Fibroblast of lung (primary cell): Measurements from ENCODE around the gene RPP30. TPM values are rescaled to one million over a fixed set of nuclear protein-coding genes. Genes with fewer than 3 reads are reported as not detected.
"Not testable (repeated sequence)": the region's sequence is repeated elsewhere in the genome, so short reads cannot be mapped to it uniquely, and the experiment has no call there.

Source experiments
- DNase-seq, 2 donors: peaks; one replicate each; pipeline versions ENCODE4 v3.0.0 to v3.0.0-alpha.2; 2010; ENCODE audit warnings: low read depth in 2 of 2
- H2AFZ ChIP-seq: 2 replicates; pipeline ENCODE4 v1.5.1; 2012; ENCODE audit warnings: low read length, control low read depth, inconsistent platforms
- H3K27ac ChIP-seq: 2 replicates; pipeline ENCODE4 v1.5.1; 2011; ENCODE audit warnings: low read length, control low read depth; ENCODE audit not compliant: insufficient read depth
- H3K27me3 ChIP-seq: 2 replicates; pipeline ENCODE4 v1.5.1; 2011; ENCODE audit warnings: mild to moderate bottlenecking, low read length; ENCODE audit not compliant: control insufficient read depth, insufficient read depth
- H3K36me3 ChIP-seq: 2 replicates; pipeline ENCODE4 v1.5.1; 2011; ENCODE audit warnings: low read length; ENCODE audit not compliant: control insufficient read depth, insufficient read depth
- H3K4me1 ChIP-seq: 2 replicates; pipeline ENCODE4 v1.5.1; 2011; ENCODE audit warnings: low read length; ENCODE audit not compliant: control insufficient read depth, insufficient read depth; ENCODE audit errors: extremely low read depth
- H3K4me2 ChIP-seq: 2 replicates; pipeline ENCODE4 v1.5.1; 2011; ENCODE audit warnings: low read length, control low read depth; ENCODE audit not compliant: insufficient read depth; ENCODE audit errors: extremely low read depth
- H3K4me3 ChIP-seq, 4 experiments: fragments of 200-600 bp in 1 of 4; sonication (generic) in 1 of 4; replicated peaks in 1 of 4; 2 replicates each; pipeline ENCODE4 v1.5.1; 2011 to 2016; ENCODE audit warnings: low read length in 4 of 4, low read depth in 3 of 4, mild to moderate bottlenecking in 3 of 4, control low read depth in 2 of 4, inconsistent platforms in 1 of 4, mixed read lengths in 1 of 4; ENCODE audit not compliant: insufficient read depth in 1 of 4; ENCODE audit errors: control extremely low read depth in 1 of 4
- H3K79me2 ChIP-seq: 2 replicates; pipeline ENCODE4 v1.5.1; 2012; ENCODE audit warnings: mild to moderate bottlenecking, low read length, inconsistent platforms; ENCODE audit not compliant: control insufficient read depth, insufficient read depth
- H3K9ac ChIP-seq: 2 replicates; pipeline ENCODE4 v1.5.1; 2011; ENCODE audit warnings: mild to moderate bottlenecking, low read length, control low read depth; ENCODE audit not compliant: insufficient read depth
- H3K9me3 ChIP-seq: 2 replicates; pipeline ENCODE4 v1.5.1; 2012; ENCODE audit warnings: low read depth, low read length; ENCODE audit not compliant: control insufficient read depth, insufficient read depth
- H4K20me1 ChIP-seq: 2 replicates; pipeline ENCODE4 v1.5.1; 2011; ENCODE audit warnings: low read length; ENCODE audit not compliant: control insufficient read depth, insufficient read depth; ENCODE audit errors: extremely low read depth
- EZH2 ChIP-seq: IDR thresholded peaks from 2 replicates; pipeline ENCODE4 v1.5.1; 2012; ENCODE audit warnings: low read length, control low read depth, mild to moderate bottlenecking; ENCODE audit errors: missing control alignments
- polyA plus RNA-seq, 2 donors: library from polyadenylated mRNA; depleted of rRNA in 1 of 2; stranded (reverse) in 1 of 2; unstranded in 1 of 2; fragments of >200 nt; gene quantifications; 2 replicates each; pipeline ENCODE4 v1.2.1, GENCODE V29; 2011 to 2012; ENCODE audit warnings: missing spikeins in 1 of 2
- total RNA-seq: library from RNA; depleted of rRNA; stranded (reverse); fragments of >200 nt; gene quantifications from 2 replicates; pipeline ENCODE4 v1.2.1, GENCODE V29; 2014
- TF ChIP-seq, protein P1 (sequence below), 2 donors: IDR thresholded peaks in 1 of 2; conservative IDR thresholded peaks in 1 of 2; 1 replicate in 1 of 2; 2 replicates in 1 of 2; pipeline ENCODE4 v1.5.1; 2011 to 2012; ENCODE audit warnings: low read length in 2 of 2, control low read depth in 1 of 2, inconsistent platforms in 1 of 2, low read depth in 1 of 2, mild to moderate bottlenecking in 1 of 2

Gene RPP30
- total and polyA plus RNA-seq, 2 donors (not counting 1 experiment from before 2014, with no cell fraction given), result 32.2 to 38.6 TPM

DNA sequence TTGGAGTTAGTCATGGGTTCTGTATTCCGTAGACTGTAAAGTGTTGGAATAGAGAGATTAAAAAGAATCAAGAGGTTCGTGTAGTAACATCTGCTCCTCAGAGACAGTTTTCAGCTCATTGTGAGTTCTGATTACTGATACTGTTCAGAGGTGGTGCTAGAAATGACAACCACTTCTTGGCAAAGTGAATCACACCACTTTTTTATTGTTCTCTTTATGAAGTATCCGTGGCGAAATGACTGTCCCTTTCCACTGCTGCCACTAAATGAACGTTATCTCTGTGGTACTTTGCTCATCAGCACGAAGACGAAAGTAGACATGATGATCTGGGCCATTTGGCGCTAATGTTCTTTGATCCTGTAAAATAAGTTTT lies 860 bp downstream of the RPP30 start:
- H4K20me1 ChIP-seq, result no peaks in the 10 kb centered on the region
- DNase-seq, result no peak
- no peaks in the 10 kb centered on the region for H3K9me3 ChIP-seq
- peak overlapping the region; percentile 88 for H3K4me2 ChIP-seq
- H3K79me2 ChIP-seq, result peaks cover 25% of the 10 kb centered on the region
- H3K4me1 ChIP-seq, result no peaks in the 10 kb centered on the region
- H2AFZ ChIP-seq, result no peak overlapping the region
- TF ChIP-seq, protein P1, sequence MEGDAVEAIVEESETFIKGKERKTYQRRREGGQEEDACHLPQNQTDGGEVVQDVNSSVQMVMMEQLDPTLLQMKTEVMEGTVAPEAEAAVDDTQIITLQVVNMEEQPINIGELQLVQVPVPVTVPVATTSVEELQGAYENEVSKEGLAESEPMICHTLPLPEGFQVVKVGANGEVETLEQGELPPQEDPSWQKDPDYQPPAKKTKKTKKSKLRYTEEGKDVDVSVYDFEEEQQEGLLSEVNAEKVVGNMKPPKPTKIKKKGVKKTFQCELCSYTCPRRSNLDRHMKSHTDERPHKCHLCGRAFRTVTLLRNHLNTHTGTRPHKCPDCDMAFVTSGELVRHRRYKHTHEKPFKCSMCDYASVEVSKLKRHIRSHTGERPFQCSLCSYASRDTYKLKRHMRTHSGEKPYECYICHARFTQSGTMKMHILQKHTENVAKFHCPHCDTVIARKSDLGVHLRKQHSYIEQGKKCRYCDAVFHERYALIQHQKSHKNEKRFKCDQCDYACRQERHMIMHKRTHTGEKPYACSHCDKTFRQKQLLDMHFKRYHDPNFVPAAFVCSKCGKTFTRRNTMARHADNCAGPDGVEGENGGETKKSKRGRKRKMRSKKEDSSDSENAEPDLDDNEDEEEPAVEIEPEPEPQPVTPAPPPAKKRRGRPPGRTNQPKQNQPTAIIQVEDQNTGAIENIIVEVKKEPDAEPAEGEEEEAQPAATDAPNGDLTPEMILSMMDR (conservative IDR thresholded peaks at IDR 0.05 in 1 of 2, IDR thresholded peaks at IDR 0.05 in 1 of 2; ENCODE audit: low read depth in 1 of 2, low read length in 2 of 2), result no peak
- TF ChIP-seq EZH2, result no peak
- H3K9ac ChIP-seq, result peak overlapping the region; percentile 82
- peak overlapping the region; percentile 60 for H3K27ac ChIP-seq
- H3K27me3 ChIP-seq, result peaks cover 4% of the 10 kb centered on the region
- H3K36me3 ChIP-seq, result no peaks in the 10 kb centered on the region
- H3K4me3 ChIP-seq, result peak overlapping the region; percentile 73 to 95 (median 92)

DNA sequence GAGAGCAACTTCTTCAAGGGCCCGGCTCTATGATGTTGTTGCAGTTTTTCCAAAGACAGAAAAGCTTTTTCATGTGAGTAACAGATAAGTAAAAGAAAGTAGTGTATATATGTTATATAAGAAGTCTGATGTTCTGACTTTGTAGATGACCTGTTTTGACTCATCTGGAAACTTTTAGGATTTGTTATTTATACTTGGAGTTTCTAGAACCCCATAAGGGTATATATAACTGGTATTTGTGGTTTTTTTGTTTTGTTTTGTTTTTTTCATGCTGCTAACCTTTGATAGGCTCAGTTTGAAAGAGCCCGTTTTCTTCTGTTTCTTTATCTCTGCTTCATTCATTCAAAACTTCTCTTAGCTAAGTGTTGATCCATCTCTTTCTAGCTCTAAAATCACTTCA lies 7.3 kb downstream of the RPP30 start:
- no peak overlapping the region for H3K27ac ChIP-seq
- no peak overlapping the region for H3K4me3 ChIP-seq
- no peak for DNase-seq
- H3K4me2 ChIP-seq, result no peak overlapping the region
- TF ChIP-seq, protein P1 (conservative IDR thresholded peaks at IDR 0.05 in 1 of 2, IDR thresholded peaks at IDR 0.05 in 1 of 2; ENCODE audit: low read depth in 1 of 2, low read length in 2 of 2), result no peak
- no peak for TF ChIP-seq EZH2
- H3K9ac ChIP-seq, result no peak overlapping the region
- H3K79me2 ChIP-seq, result peaks cover 3% of the 10 kb centered on the region
- H3K9me3 ChIP-seq, result no peaks in the 10 kb centered on the region
- no peaks in the 10 kb centered on the region for H3K4me1 ChIP-seq
- no peak overlapping the region for H2AFZ ChIP-seq
- H3K27me3 ChIP-seq, result no peaks in the 10 kb centered on the region
- H4K20me1 ChIP-seq, result no peaks in the 10 kb centered on the region
- H3K36me3 ChIP-seq, result peaks cover 4% of the 10 kb centered on the region

DNA sequence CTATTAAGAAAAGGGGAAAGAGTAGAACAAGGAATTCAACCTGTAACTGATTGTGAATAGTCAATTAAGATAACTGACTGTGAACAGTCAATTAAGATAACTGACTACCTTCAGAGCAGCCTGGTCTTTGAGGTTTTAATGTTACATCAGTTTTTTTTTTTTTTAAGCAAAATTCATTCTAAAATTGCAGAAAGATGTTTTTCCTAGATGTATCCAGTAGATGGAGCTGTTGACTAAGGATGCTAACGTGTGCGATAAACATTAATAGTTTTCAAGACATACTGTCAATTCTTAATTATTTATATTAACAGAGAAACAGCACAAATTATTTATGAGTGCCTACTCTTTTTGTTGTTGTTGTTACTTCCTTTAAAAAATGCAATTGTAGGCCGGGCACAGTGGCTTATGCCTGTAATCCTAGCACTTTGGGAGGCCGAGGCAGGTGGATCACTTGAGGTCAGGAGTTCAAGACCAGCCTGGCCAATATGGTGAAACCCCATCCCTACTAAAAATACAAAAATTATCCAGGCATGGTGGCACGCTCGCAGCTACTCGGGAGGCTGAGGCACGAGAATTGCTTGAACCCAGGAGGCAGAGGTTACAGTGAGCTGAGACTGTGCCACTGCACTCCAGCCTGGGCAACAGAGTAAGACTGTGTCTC lies 8.4 kb downstream of the RPP30 start:
- H3K36me3 ChIP-seq, H3K9me3 ChIP-seq, H3K27ac ChIP-seq, H4K20me1 ChIP-seq, H3K79me2 ChIP-seq, H2AFZ ChIP-seq, H3K4me1 ChIP-seq, H3K4me2 ChIP-seq, H3K9ac ChIP-seq, H3K27me3 ChIP-seq, H3K4me3 ChIP-seq: not testable (repeated sequence)
- DNase-seq, result peak; percentile 23 to 71
- TF ChIP-seq, protein P1 (conservative IDR thresholded peaks at IDR 0.05 in 1 of 2, IDR thresholded peaks at IDR 0.05 in 1 of 2; ENCODE audit: low read depth in 1 of 2, low read length in 2 of 2), result peak; percentile 32 to 57
